Measurements from ENCODE around the gene DLG4.
"Not testable (repeated sequence)": the region's sequence is repeated elsewhere in the genome, so short reads cannot be mapped to it uniquely, and the experiment has no call there.

Gene DLG4

DNA sequence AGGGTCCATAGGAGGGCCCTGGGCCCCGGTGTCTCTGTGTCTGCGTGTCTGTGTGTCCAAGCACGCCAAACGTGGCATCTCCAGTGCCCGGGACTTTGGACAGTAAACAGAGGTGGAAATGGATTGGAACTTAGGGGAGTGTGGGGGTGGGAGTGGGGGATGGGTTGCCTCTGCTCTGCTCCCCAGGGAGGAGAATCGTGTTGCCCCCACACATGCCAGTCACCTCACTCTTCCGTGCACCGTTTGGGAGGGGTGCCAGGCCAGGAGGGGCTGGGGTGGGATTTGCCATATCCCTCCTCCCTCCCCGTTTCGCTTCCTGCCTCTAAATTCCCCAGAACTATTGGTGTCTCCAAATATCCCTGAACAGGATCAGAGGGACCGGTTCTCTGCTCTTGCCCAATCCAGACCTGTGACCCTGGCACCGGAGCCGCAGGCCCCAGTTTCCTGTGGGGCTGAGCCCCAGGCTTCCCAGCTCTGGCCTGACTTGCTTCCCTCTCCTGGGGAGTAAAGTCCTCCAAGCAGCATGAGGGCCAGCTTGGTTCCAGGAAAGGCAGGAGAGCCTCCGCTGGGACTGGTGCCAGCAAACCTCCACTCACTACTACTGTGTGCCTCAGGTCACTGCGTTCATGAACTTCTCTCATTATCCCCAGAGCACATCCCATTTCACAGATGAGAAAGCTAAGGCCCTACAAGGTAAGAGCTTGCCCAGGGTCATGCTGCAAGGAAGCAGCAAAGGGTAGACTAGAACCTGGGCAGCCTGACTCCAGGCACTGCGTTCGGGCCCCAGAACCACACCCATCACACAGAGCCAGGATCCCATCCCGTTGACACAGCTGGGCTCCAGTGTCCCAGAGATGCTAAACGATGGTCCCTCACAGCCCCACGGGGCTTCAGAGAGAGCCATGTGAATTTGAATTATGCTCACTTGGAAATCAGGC, 40.0 kb downstream of the DLG4 start, which contains the start of gene ASGR1:
Gene ASGR1 (minus strand): TSS at position 54 of the 938 bp plus-strand sequence. CDS start 807 bp downstream, outside the sequence.
- DNase-seq: no peak

DNA sequence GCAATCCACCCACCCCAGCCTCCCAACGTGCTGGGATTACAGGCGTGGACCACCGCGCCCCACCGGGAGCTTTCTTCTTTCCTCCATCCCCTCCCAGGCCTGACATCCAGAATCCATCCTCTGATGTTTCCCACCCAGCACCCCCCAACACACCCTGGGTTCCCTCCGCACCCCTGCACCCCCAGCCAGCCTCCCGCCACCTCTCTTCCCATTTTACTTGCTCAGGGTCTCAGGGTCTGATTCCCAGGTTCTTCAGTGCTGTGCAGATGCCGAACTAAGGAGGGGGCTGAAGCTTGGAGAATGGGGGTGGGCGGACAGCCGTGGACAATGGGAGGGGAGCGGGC, 40.7 kb downstream of the DLG4 start:
- no peak for DNase-seq

DNA sequence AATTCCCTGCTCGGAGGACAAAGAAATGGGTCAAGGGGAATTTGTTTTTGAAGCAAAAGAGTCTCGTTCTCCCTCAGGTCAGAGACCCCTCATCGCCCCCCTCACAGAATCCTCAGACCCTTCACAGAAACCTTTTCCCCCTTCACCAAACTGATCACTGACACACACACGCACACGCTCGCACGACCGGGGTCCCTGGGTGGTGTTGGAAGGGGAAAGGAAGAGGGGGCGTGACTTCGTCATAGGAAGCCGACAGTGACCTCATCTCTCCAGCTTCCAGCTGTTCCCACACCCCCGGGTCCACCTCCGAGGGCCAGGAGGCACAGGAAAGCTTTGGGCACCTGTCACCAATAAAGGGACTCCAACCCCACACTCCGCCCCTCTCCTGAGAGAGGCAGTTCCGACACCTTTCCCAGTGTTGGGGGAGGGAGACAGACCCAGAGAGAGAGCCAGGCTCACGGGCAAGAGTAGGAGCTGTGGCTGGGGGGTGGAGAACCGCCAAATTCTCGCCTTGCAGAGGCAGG, 41.6 kb downstream of the DLG4 start:
- DNase-seq: no peak

DNA sequence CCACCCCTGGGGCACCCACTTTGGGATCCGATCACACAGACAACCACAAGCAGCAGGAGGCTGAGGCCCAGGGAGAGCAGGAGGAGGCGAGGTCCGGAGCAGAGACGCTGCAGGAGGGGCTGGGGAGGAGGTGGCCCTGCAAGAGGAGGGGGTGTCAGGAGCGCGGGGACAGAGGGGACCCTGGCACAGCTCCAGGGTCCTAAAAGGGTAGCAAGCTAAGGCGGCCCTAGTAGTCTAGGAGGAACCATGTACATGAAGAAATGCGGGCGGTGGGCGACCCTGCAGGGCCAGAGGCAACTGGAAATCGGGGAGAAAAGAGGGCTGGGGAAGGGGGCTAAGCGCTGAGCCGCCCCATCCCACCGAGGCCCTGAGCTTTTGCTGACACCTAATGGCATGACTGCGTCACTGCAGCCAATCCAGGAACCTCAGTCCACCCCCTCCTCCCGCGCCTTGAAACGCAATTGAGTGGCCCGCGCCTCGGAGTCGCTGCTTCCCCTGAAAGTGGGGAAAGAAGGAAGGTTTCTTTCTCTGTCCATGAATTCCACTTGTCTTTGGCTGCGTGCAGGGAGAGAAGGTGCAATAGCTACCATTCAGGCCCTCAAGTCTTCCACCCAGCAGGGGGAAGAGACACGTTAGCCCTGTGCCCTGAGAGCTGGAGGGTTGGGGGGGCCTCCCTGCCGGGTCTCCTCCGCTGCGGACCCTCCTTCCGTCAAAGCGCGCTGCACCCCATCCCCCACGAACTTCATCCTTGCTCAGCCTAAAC, 42.3 kb downstream of the DLG4 start:
- no peak for DNase-seq

DNA sequence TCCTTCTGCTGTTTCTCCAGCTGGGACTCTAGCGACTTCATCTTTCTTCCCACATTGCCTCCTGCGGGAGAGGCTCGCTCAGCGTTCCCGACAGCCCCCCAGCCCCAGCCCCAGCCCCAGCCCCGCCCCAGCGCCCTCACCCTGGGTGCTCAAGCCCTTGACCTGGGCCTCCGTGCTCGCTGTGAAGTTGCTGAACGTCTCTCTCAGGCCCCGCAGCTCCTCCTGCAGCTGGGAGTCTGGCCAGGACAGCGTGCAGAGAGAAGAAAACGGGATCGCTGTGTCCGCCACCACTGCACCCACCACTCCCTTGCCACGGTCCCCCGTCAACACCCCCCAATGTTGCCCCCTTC, 42.8 kb downstream of the DLG4 start:
- DNase-seq: no peak

DNA sequence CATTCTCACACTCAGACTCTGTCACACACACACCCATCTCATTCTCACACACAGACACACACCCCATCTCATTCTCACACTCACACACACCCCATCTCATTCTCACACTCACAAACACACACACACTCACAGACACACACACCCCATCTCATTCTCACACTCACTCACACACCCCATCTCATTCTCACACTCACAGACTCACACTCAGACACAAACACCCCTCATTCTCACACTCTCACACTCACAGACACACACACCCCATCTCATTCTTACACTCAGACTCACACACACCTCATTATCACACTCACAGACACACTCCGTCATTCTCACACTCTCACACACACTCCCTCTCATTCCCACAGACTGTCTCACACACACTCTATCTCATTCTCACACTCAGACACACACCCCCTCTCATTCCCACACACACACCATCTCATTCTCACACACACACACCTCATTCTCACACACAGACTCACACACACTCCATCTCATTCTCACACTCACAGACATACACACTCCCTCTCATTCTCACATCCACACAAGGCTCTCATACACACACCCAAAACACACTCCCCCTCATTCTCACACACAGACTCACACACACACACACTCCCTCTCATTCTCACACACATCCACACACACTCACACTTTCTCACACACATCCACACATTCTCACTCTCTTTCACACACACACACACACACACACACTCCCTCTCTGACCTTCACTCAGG, 43.4 kb downstream of the DLG4 start:
- no peak for DNase-seq

DNA sequence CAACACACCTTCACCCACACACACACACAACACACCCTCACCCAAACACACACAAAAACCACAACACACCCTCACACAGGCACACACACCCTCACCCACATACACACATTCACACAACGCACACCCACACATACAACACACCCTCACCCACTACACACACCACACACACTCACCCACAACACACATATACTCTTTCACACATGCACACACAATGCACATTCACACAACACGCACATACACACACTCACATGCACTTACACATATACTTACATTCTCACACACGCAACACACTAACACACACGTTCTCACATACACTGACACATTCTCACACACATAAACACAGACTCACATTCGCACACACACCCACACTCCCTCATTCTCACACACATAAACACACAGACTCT, 44.3 kb downstream of the DLG4 start:
- DNase-seq: no peak

DNA sequence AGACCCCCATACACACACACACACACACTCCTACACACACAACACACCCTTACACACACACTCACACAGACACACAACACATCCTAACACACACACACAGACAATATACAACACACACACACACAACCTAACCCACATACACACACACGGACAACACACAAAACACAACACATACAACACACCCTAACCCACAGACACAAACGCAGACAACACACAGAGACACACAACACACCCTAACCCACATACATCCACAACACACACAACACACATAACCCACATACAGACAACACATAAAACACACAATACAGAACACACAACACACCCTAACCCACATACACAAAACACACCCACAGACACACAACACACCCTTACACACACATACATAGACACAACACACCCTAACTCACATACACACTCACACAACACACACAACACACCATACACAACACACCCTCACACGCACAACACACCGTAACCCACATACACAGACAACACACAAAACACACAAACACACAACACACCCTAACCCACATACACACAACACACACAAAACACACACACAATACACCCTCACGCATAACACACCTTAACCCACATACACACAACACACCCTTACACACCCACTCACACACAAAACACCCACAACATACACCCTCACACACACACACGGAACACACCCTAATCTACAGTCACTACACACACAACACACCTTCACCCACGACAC, 44.9 kb downstream of the DLG4 start:
- DNase-seq: no peak

DNA sequence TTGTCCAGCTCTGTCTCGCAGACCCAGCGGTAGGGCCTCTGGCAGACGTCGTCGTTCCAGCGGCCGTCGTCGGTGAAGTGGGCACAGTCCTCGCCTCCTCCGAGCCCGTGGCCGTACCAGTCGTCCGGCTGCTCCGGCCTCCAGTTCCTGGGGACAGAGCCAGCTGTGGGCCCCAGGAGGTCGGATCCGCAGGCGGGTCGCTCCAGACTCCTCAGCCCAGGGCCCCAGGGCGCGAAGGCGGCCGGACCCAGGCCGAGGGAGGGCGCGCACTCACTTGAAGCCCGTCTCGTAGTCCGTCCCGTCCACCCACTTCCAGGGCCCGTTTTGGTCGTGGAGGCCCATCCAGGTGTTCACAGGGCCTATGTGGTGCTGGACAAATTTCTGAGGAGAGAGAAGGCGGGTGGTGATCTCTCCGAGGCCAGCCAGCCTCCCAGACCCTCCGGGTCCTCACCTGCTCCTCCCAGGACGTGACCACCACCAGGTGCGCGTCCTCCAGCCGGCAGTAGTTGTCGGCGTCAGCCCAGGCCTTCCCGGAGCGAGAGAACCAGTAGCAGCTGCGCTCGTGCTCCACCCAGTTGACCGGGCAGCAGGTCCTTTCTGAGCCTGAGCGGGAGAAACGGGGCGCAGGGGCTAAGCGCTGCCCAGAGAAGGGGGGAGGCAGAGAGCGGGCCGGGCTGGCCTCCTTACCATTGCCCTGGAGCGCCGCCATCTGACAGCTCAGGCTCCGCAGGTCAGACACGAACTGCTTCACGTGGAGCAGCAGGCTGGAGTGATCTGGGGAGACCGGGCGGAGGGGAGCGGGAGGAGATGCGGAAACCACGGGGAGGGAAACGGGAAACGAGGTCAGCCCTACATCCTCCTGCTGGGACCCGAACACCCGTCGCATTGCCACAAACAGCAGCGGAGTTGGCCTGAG, 45.7 kb downstream of the DLG4 start:
- no peak for DNase-seq

DNA sequence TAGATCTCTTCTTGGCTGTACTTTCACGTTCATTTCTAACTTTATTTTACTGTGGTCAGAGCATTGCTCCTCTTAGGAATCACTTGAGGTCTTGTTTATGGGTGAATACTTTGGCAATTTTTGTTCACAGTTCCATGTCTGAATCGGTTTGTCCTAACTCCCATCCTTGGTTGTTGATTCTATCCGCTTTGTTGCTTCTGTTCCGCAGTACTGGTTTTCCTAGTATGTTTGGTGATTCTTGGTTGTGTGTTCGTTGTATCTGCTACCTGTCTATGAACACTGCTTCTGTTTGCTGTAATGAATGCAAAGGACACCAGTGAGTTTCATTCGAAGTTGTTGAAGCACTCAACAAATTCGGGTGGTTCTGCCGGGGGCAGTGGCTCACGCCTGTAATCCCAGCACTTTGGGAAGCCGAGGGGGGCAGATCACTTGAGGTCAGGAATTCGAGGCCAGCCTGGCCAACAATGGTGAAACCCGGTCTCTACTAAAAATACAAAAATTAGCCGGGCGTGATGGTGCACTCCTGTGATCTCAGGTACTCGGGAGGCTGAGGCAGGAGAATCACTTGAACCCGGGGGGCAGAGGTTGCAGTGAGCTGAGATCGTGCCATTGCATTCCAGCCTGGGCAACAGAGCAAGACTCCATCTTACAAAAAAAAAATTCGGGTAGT, 47.0 kb downstream of the DLG4 start:
- not testable (repeated sequence) for DNase-seq

DNA sequence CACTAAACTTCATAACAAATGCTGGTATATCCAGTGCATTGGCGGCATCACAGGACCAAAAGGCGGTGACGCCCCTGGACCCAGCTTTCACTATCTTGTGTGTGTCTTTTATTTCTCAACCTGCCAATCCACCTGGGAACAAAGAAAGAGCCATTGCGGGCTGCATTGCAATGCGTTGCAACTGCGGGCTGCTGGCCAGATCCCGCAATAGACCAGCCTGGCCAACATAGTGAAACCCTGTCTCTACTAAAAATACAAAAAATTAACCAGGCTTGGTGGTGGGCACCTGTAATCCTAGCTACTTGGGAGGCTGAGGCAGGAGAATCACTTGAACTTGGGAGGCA, 50.1 kb downstream of the DLG4 start:
- DNase-seq: not testable (repeated sequence)

DNA sequence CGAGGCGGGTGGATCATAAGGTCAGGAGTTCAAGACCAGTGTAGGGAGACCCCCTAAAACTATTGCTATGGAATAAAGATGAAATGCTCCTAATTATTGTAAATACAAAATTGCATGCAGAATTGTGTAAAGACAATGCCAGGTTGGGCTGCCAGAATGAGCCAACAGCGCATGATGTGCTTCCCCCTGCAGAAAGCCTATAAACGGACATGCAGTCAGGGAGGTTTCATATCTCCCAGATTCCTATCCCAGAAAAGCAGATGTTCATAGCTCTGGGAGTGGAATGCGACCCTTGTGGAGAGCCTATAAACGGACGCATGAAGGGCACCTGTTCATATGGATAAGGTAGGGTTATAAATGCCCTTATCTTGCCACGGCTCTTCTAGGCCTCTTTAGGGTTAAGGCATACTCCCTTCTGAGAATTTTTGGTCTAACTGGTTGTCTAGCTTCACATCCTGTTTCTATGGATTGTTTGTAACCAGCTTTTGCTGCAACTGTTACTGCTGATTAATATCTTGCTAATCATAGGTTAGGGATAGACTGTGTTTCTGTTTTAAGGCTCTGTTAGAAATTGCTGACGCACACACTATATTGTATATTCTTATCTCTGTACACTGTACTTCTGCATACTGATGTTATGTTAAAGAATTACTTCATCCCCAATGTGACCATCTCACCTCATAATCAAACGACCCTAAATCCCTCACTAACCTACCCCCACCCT, 50.6 kb downstream of the DLG4 start:
- not testable (repeated sequence) for DNase-seq

DNA sequence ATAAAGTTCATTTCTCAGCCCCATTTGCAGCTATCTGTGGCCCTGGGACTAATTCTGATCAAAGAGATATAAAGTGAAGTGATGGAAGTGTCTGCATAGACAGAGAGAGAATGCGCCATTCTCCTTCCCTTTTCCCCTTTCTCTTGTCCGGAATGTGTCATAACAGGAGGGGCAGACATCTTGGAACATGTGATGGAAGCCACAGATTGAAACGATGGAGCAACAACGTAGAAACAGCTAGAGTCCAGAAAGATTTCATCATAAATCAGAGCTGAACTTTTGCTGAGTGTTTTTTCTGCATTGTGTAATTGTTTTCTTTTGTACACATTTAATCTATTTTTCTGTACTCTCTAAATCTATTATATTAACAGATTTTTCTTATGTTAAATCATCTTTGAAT, 51.8 kb downstream of the DLG4 start:
- DNase-seq: no peak

DNA sequence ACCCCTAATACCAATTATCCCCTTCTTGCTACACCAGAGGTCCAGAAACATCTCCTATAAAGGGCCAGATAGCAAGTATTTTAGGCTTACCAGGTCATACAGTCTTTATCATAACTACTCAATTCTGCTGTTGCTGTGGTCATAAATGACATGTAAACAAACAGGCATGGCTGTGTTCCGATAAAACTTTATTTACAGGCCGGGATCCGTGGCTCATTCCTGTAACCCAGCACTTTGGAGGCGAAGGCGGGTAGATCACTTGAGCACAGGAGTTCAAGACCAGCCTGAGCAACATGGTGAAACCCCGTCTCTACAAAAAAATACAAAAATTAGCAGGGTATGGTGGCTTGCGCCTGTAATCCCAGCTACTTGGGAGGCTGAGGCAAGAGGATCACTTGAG, 52.8 kb downstream of the DLG4 start:
- DNase-seq: no peak

DNA sequence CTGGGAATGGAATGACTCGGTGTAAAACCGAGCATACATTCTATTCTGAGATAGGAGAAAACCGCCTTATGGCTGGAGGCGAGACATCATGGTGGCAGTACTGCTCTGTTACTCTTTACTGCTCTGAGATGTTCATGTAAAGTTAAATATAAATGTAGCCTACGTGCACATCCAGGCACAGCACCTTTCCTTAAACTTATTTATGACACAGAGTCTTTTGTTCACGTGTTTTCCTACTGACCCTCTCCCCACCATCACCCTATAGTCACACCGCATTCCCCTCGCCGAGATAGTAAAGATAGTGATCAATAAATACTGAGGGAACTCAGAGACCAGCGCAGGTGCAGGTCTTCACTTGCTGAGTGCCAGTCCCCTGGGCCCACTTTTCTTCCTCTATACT, 60.1 kb downstream of the DLG4 start:
- DNase-seq: not testable (repeated sequence)

DNA sequence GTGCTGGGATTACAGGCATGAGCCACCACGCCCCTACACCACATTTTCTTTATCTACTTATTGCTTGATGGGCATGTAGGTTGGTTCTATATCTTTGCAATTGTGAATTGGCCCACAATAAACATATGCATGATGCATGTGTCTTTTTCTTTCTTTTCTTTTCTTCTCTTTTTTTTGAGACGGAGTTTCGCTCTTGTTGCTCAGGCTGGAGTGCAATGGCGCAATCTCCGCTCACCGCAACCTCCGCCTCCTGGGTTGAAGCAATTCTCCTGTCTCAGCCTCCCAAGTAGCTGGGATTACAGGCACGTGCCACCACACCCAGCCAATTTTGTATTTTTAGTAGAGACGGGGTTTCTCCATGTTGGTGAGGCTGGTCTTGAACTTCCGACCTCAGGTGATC, 61.2 kb downstream of the DLG4 start:
- DNase-seq: not testable (repeated sequence)

DNA sequence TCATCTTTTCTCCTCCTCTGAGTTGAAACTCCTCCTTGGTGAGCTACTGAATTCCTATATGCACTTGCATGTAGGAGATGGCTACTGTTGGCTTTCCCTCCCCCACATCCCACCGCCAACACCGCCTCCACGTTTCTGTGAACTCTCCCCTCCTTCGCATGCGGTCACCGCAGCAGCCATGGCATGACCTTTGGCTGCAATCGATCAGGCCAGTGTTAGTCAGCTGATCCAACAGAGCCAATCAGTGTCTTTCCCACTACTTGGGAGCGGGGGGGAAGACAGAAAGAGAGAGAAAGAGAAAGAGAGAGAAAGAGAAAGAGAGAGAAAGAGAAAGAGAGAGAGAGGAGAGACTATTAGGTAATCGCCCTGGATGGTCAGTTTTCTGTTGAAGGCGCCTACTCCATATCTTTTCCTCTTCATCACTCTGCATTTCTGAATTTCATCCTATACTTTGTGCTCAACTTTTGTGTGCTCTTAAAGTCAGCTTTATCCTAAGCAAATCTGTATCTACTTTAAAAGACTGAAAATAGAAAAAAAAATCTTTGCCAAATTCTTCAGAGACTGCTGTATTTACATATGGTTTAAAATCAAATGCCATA, 63.2 kb downstream of the DLG4 start:
- DNase-seq: no peak

DNA sequence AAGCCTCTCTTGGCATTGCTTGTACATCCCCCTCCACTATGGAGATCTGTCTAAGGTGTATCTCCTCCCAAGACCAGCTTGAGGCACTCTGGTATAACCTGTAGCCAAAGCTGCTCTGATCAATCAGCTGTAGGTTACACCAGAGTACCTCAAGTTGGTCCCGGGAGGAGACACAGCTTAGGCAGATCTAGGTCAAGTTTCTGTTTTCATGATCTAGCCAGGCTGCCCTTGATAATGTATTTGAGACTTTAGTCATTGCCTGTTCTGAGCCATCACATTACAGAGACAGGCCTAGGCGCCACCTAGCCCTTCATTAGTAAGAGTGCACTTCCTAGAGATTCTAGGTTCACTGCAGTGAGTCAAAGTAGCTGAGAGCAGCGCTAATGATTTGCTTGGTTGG, 71.9 kb downstream of the DLG4 start:
- DNase-seq: no peak

DNA sequence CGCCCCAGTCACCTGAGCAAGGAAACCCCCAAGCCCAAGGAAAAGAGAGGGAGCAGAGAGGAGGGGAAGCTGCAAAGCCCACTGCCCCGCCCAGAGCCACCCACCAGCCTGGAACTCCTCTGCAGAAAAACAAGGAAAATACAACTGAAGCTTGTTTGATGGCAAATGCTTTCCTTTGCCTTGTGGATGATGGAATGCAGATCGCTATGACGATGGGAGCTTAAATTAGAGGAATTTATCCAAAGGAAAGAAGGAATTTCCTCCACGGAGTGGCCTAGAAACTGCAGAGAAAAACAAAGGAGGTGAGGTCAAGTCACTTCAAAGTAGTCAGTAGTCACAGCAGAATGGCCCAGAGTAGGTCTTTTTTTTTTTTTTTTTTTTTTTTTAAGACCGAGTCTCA, 73.5 kb downstream of the DLG4 start:
- no peak for DNase-seq

DNA sequence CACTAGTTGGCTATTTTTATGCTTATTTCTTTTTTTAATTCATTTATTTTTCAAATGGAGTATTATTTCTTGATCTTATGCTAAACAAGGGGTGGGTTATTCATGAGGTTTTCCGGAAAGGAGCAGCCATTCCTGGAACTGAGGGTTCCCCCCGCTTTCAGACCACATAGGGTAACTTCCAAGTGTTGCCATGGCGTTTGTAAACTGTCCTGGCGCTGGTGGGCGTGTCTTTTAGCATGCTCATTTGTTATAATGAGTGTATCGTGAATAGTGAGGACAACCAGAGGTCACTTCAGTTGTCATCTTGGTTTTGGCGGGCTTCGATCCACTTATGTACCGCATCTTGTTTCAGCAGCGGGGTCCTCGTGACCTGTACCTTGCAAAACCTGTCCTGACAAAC, 75.4 kb downstream of the DLG4 start:
- no peak for DNase-seq

All from DMS 273 treated with DMSO at 0.1 percent for 48 hours (cell line).